Measurements from ENCODE around the gene FADS1. TPM values are rescaled to one million over a fixed set of nuclear protein-coding genes. Genes with fewer than 3 reads are reported as not detected.

FADS1 gene
- total RNA-seq (2022; extraction: Qiagen RNA extraction), result 174 to 247 TPM (median 208 TPM) in 5 replicates

DNA sequence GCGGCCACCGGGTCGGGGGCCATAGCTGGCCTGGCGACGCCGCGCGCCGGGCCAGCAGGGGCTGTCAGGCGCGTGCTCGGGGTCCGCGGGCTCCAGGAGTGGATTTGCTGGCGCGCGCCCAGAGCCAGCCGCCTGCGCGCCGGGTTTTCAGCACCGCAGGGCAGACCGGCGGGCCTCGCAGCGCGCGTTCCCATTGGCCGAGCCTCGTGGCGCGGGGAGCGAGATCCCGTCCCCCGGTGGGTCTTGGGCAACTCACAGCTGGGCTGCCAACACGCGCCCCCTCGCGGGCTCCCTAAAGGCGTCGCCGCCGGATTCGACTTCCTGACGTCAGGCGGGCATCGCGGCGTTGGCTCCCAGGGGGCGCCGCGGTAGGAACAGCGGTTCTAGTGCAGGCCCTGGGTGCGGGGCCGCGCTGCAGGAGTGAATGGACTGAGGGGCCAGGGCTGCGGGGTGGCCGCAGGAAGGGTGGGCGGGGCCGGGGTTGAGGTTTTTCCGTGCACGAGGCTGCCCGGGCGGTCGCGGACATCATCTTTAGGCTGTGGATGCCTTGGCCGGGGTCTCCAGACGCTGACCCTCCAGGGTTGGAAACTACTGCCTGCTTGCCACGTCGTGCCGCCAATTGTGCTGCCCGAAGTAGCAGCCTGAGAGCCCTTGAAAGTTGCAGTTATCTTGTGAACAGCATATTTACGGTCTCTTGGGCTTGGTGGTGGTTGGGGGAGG, at the start of gene FADS1:
TSS of gene FADS1 (minus strand) at position 268 of the 720 bp plus-strand sequence. CDS start at position 194, 74 bp downstream.

GRCh38 chr11:61827571-61828378, 11.0 kb upstream of the FADS1 start, which contains the start of gene FADS2:
Gene FADS2, plus strand, starts transcription at chr11:61828300. Its CDS starts 91 bp downstream, at chr11:61828391.

DNA sequence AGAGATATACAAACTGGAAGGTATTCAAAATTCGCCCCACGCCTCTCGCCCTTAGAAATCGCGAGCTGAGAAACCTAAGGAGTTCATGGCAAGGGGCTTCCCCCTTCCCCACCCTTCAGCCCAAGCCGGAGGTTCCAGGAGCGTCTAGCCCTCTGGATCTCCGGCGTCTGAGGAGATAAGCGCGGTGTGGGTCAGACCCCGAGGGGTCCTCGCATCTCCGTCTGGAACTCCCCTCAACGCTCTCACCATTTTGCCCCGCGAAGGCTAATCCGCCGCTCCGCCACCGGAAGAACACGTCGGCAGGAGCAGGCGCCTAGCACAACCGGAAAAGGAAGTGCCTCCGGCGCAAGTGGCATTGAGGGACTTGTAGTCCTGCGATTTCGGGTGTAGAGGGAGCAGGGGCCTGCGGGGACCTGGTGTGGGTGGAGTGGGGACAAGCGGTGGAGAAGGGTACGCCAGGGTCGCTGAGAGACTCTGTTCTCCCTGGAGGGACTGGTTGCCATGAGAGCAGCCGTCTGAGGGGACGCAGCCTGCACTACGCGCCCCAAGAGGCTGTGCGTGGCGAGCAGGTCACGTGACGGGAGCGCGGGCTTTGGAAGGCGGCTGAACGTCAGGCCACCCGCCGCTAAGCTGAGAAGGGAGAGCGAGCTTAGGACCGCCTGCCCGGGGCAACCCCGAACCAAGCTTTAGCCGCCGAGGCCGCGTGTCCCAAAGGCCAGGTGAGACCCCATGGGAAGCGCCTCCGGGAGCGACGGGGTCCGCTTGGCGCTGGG, 24.3 kb downstream of the FADS1 start, which contains the start of the genes FEN1 and TMEM258:
TSS of gene FEN1 (plus strand) at position 602 of the 773 bp plus-strand sequence. CDS start 2,451 bp downstream, outside the sequence.
TSS of gene TMEM258 (minus strand) at position 290 of the 773 bp plus-strand sequence. CDS start at position 249, 41 bp downstream.

GRCh38 chr11:61752117-61752924, 64.5 kb downstream of the FADS1 start, which contains the start of gene MYRF:
Gene MYRF, plus strand, starts transcription at chr11:61752636. Its CDS starts 109 bp downstream, at chr11:61752745.

Other genes starting within 250 kb of the FADS1 start
- gene SYT7, start 235.9 kb downstream of the FADS1 start, total RNA-seq (2022; extraction: Qiagen RNA extraction), result 1.0 to 1.4 TPM (median 1.1 TPM) in 5 replicates
- gene DAGLA, start 136.6 kb downstream of the FADS1 start, total RNA-seq (2022; extraction: Qiagen RNA extraction), result 5.7 to 6.8 TPM (median 6.6 TPM) in 5 replicates
- 15.3 to 19.7 TPM (median 18.3 TPM) in 5 replicates for gene MYRF, start 64.4 kb downstream of the FADS1 start, total RNA-seq (2022; extraction: Qiagen RNA extraction)
- 209 to 240 TPM (median 219 TPM) in 5 replicates for gene TMEM258, start 24.4 kb downstream of the FADS1 start, total RNA-seq (2022; extraction: Qiagen RNA extraction)
- 90.8 to 107 TPM (median 97.3 TPM) in 5 replicates for gene FEN1, start 24.1 kb downstream of the FADS1 start, total RNA-seq (2022; extraction: Qiagen RNA extraction)
- 342 to 446 TPM (median 392 TPM) in 5 replicates for gene FADS2, start 11.3 kb upstream of the FADS1 start, total RNA-seq (2022; extraction: Qiagen RNA extraction)
- gene FADS3, start 74.5 kb upstream of the FADS1 start, total RNA-seq (2022; extraction: Qiagen RNA extraction), result 61.6 to 86.5 TPM (median 77.7 TPM) in 5 replicates
- gene RAB3IL1, start 100.6 kb upstream of the FADS1 start, total RNA-seq (2022; extraction: Qiagen RNA extraction), result 18.8 to 23.1 TPM (median 20.6 TPM) in 5 replicates
- 1.2 to 5.9 TPM (median 3.7 TPM) in 5 replicates for gene BEST1, start 133.3 kb upstream of the FADS1 start, total RNA-seq (2022; extraction: Qiagen RNA extraction)
- 9,226 to 19,933 TPM (median 18,540 TPM) in 5 replicates for gene FTH1, start 150.6 kb upstream of the FADS1 start, total RNA-seq (2022; extraction: Qiagen RNA extraction)